ENCODE data around the gene CHST15. TPM values are rescaled to one million over a fixed set of nuclear protein-coding genes. Genes with fewer than 3 reads are reported as not detected.

CHST15 gene
- total RNA-seq, 1 donor from 2014 or later, result 18.3 TPM

DNA sequence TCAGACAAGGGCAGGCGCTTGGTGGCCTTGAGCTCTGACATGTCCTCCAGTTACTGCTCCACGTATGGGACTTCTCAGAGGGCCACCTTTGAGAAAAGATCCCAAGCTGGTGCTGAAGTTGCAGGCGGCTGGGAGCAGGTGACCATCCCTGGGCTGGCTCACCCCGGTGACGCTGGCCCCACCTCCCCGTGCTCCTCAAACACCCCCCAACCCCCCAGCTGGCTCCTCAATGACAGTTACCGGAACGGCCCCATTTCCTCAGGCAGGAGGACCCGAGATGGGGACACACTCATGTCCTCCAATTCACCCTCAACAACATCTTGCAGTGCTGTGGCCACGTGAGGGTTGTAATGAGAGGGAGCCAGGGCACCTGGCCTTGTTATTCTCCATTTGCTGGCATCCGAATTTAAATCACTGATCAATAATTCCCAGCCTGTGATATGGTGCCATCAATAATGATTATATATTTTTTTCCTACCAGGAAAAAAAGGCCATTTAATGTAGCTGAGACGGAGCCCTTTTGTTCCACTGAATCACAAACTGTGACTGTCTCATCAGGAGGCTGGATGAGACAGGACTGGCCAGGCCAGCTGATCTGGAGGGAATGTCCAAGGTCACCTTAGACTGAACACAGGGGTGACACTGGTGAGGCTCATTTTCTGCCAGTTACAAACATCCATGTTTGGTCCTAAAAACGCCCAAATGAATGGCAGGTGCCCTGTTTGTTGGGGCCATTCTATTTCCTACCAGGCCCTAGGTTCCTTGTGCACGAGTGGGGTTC is 64.5 kb downstream of the CHST15 start:
- no peak for DNase-seq

DNA sequence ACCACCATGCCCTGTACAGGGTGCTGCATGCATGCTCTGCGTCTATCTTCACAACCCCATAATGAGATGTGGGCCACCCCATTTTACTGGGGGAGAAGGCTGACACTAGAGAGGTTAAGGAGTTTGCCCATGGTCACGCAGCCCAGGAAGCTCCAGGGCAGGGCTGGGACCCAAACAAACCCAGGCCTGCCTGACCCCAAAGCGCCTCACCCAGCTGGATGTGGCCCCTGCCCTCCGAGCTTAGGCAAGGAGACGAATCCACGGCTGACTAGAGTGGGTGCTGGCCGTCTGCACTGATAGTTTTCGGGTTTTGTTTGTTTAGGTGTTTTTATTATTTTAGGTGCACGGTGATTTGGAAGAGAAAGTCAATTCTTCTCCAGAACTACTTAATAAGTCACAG is 65.7 kb downstream of the CHST15 start:
- DNase-seq, result no peak

DNA sequence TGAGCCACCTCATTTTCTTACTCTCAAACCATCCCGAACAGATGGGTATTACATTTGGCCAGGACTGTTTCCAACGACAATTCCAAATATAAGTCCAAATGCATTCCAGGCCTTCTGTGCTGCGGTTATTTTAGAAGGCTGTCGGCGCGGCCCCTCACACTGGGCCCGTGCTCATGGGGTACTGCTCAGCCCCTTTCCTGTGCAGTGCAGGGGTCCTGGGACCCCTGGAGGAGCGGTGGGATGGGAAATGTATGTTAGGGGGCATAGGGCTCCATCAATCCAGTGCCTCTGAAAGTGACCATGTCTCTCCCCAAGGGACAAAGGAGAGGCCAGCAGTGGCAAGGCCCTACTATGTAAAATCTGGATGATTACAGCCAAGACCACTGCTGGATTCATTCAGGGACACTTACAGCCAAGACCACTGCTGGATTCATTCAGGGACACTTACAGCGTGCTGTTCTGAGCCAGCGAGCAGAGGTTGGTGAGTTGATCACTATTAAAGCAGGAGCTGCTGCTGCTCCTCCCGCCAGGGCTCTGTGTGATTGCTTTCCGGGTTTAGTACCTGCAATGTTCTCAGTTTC is 66.3 kb downstream of the CHST15 start:
- peak; percentile 74 for DNase-seq

DNA sequence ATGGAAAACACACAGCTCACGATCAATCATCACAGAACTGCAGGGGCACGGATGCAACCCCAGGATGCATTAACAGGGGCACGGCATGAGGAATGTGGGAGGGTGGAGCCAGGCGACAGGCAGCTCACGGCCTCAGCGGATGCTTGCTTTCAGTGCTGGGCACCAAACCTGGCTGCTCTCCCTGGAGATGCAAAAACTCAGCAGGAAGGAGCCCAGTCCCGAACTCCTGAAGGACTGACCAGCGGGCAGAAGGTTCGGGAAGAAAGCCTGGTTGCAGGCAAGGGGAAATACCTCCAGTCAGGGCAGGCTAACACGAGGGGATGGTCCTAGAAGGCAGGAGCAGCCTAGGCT is 66.8 kb downstream of the CHST15 start:
- no peak for DNase-seq

DNA sequence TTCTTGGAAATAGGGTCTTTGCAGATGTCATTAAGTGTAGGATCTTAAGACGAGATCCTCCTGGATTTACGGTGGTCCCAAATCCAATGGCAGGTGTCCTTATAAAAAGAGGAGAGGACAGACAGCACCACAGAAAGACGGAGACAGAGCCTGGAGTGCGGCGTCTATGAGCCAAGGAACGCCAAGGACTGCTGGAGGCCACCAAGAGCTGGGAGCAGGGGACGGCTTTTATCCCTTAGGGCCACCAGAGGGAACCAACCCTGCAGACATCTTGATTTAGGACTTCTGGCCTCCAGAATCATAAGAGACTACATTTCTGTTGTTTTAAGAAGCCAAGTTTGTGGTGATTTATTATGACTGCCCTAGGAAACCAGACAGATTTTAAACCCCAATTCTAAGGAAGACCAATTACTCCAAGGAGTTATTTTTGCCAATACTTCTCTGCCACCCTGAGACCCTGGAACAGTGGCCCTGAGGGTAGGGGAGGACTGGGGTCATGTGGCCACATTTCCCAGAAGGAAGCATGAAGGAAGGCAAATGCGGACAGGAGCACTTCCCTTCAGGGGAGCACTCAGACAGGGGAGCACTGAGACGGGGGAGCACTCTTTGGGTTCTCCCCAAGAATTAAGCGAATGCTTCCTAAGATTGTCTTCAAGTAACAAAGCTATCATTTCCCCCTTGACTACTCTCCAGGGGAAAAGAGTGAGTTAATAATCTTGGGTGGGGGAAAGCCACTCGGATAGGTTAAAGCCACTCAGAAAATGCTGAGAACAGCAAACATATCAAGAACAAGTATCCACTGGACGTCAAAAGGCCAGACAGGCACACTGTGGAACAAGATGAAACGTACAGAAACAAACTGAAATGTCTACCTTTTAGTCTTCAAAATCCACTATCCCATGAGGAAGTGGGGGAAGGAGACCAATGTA is 67.5 kb downstream of the CHST15 start:
- DNase-seq, result no peak

DNA sequence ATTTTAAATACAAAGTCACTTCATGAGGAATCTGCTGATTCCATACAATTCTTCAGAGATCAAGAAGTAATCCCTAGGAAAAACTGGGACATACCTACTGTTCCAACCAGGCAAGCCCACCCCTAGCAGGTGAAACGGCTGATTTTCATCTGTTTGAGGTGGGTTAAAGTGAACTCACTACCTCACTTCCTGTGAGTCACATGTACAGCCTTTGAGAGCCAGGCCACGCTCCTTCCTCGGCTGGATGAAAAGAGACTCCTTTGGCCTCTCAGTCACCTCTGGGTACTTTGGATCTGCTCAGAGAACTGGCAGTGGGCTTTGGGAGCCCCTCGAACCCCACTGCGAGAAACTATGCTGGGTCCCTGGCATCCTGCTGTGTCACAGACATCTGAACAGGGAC is 68.2 kb downstream of the CHST15 start:
- DNase-seq, result no peak

DNA sequence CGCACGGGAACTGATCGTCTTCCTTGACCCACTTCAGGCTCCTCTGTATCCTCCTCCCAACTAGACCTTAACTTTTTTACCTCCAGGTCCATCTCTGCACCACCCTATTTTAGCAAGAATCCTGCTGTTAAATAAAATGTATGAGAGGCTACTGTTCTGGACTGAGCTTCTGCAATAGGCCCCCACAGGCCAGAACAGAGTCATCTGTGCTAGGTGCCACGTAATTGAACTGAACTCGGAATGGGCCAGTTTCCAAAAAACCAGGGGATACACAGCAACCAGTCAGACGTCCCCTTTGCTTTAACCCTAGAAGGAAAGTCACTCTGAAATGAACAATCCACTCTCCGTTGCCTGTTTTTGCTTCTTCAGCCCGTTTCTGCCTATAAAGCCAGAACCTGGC is 71.3 kb downstream of the CHST15 start:
- DNase-seq, result peak; percentile 38

DNA sequence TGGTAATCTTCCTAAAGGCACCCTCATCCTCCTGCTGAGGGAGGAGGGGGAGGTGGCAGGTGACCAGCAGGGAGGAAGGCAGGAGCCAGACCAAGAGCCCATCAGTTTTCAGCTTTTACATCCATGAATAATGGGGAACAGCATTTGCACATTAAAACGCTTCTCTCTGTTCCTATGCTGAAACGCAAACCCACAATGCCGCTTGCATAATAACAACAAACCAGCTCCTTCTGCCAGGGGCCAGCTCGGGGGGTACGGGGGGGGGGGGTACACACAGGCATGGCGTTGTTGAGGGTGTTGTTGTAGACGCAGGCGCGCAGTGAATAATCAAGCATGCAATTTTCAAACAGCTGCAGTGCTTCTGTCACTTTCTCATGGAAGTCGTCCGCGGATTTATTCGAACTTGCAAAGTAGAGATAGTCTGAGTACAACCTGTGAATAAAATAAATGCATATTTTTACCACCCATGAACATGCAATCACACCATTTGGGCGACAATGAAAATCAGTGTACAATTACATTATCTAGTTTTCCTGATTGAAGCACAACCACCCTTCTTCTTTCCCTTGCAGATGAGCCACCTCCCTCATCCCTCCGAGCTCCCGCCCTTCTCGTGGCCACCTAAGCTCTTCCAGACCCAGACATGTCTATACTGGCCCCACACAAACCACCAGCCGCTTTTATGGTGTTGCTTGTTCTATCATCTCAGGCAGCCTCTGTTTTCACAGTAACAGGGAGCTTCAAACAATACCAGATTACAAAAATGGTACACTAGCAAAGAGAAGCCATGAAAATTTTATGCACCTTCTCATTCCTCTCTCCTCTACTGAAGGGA is 72.2 kb downstream of the CHST15 start:
- DNase-seq, result peak; percentile 78

DNA sequence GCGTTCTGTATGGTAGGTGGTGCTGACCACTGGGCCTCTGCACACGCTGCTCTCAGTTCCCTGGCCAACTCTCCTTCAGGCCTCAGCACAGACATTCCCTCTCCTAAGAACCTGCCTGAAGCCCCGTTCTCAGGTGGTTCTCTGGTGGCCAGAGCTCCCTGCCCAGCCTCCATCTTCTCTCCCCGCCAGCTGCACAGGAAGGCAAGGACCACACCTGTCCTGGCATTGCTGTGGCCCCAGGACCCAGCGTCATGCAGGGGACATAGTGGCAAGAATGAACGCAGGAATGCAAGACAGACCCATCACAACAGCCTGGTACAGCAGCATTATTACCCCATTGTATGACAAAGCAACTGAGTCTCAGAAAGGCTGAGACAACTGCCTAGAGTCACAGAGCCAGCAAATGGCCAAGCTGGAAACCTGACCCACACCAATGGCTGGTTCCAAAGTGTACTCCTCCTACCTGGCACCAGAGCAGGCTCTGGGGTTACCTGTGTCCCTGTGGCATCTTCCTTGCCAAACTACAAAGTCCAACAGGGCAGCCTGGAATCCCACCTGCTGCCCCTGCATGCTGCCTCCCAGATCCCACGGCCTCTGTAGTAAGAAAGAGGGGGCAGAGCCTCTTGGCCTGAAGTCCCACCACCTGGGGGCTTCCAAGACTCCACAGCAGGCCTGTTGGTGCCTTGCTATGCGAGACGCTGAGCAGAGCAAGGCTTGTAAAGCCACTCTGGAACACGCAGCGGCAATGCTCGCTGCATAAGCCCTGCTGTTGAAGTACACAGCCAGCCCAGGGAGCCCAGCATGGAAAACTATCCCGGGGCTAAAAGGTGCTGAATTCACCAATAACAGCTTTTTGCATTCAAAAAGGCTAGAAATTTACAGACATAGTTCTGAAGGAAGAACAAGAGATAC is 73.3 kb downstream of the CHST15 start:
- peak; percentile 41 for DNase-seq

DNA sequence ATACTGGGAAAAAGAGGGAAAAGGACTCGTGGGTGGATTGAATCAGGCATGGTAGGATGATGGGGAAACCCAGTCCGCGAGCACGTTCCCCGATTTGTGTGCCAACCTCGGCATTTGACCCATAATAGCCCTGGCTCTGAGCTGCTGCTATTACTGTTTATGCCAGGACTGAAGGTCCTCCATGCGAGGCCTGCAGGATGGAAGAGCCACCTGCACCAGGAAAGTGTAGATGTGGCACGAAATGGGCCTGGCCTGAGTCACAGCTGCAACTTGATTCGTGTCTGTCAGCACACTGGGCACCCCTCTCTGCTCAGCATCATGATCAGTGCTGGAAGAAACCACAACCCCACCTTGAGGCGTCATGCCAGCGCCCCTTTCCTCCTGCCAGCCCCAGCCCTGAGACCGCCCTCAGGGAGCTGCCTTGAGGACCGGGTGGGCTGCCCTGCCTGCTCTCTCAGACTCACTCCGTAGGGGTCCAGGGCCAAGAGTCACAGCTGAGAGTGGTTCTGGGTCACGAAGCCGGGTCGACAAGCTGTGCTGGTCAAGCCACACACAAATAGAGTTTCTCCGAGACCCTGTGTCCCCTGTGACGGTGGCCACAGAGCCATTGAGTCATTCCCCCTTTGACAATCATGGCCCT is 74.4 kb downstream of the CHST15 start:
- DNase-seq, result no peak

DNA sequence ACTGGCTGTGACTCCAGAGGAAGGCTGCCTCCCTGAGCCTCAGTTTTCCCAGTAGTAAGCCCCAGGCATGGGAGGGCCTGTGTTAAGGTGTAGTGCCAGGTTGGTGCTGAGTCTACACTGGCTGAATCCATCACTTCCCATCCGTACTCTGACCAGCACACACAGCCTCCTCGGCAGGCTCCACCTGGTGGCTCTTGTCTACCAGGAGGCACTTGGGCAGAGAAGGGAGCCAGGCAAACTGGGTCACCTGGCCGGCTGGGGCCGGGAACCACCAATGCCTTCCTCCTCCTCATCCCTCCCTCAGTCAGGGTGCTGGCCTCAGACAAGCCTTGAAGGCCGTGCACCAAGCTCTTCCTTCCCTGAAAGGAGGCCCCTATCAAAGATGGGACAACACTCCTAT is 75.7 kb downstream of the CHST15 start:
- no peak for DNase-seq

DNA sequence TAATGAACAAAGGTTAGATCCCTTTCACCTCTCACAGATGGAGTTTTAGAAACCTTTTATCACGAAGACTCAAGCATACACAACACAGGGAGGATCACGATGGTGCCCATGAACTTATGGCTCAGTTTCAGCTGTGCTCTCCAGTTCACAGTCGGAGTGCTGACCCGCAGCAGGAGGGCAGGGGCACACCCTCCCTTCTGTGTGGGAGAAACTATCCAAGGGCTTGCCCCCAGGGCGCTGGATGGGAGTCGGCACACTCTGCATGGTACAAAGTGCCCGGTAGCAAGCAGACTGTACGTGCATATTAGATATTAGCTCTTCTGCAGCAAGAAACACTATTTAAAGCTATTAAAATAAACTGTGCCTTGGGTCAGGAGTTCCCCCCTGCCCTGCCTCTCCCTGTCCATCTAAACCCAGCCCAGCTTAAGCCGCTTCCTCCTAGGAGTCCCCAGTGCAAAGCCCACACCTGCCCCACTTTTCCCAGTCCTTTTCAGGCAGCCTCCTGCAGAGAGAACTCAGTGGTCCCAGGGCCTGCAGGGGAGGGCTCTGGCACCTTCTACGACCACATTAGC is 76.5 kb downstream of the CHST15 start:
- DNase-seq, result no peak

DNA sequence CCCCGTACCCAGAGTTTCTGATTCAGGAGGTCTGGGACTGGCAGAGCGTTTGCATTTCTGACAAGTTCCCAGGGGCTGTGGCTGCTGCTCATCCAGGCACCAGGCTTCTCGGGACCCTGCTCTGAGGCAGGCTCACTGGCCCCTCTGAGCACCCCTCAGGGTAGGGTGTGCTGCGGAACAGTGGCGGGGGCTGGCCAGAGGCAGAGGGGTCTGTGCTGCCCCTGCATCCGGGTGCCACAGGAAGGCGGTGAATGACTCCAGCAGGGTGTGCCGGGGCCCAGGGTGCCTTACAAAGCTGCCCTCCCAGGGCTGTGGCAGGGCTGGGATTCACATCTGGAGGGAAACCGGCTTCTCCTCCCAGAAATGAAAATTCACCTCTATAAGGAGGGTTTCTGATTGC is 77.4 kb downstream of the CHST15 start:
- no peak for DNase-seq

DNA sequence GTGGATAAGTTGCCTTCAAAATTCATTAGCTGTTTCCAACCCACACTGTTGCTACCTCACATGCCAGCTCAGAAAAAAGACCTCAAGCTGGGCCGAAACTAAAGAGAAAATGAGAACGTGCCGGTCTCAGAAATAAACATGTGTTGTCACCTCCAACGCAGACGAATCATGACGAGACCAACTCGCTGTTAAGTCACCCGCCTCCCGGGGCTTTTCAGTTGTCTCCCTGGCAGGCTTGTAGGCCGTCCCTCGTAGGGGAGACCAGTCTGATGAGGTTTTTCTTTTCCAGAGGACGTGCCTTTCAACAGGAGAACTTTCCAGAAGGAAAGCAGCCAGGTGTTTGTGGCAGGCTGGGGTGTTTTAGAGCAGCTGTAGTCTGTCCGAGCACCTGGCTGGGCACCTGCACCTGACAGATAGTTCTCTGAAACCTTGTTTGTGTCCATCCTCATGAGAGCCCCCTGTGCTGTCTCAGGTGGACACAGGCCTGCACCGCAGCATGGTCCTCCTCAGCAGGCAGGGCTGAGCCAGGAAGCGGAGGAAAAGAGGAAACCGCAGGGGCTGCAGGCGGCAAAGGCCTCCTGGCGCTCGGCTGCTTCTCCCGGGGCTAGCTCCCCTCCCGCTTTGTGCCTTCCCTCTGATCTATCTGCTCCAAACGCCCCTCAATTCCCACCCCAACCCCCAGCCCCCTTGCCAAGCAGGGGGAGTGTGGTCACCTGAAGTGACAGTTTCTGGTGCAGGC is 78.8 kb downstream of the CHST15 start:
- no peak for DNase-seq

DNA sequence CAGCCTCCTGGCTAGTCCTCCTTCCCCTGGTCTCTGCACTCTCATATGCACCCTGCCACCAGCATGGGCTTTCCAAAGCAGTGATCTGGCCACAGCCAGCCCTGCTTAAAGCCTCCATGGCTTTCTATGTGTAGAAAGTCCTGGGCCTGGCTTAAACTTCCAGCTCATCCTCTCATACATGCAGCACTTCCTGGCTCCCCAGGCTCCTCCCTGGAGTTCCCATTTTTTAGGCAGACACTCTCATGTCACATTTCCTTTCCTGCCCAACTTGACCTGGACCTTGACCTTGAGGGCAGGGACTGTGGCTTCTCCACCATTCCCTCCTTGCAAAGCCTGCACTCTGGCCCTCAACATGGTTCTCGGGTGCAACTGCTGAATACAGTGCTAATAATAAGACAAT is 79.5 kb downstream of the CHST15 start:
- no peak for DNase-seq

DNA sequence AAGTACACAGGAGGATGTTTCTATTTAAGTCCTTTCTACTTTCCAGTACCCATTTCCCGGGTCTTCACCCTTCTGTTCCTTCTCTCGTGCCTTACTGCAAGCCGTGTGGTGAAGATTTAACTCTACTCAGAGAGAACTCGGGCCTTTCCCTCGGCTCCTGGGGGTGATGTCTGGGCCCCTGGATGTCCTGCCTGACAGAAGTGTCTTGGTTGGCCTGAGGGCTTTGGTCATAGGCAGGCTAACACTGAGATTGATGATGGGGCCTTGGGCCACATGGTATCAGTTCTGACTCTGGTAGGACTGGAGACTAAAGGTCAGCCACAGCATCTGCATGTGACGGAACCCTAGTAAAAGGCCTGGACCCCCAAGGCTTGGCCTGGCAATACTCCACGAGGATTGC is 80.4 kb downstream of the CHST15 start:
- no peak for DNase-seq

DNA sequence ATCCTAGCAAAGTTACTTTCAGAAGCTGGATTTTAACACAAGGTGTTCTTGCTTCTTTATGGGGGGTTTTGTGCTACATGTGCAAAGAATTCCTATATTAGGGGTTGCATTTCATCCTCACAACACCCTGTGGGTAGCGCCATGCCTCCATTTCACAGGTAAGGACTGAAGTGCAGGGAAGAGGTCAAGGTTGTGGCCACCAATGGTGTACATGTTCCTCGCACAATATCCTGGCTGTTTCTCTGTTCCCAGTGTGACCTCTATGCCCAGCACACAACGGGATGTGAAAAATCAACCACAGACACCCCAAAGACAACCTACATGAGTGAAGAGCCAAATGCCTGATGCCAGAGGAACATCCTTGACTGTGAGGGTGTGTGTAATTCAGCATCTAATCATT is 80.8 kb downstream of the CHST15 start:
- DNase-seq, result no peak

DNA sequence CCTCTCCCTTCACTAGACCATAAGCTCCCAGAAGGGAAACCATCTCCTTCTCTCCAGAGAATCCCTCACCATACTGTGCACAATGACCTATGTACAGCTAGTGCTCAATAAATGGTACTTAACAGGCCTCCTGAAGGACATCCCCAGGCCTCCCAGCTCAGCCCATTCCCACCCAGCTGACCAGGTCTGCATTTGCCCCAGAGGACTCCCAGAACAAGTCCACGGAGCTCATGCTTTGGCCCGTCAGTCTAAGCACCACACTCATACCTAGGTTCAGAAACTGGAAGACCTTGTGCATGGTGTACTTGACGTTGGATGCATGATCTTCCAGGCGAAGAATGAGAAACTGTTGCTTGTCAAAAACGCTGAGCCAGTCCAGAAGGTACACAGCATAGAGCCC is 81.3 kb downstream of the CHST15 start:
- DNase-seq, result no peak

DNA sequence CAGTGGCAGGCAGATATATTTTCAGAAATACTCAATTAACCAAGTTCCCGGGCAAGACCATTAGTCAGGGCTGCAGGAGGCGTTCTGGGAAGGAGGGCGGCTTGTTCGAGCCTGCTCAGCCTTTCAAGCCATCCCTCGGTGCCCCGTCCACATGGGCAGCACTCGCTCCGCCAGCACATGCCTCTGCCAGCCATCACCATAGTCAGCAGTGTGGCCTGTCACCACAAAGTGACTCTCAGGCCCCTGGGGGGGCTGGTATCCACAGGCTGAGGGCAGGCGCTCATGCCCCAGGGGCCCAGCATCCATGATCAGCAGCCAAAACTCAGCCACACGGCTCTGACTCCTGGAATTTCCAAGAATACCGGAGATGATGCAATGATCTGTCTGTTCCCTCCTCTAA is 81.9 kb downstream of the CHST15 start:
- no peak for DNase-seq

Data from tongue (tissue), 2 donors.